ENCODE data around the gene CBLC. TPM values are rescaled to one million over a fixed set of nuclear protein-coding genes. Genes with fewer than 3 reads are reported as not detected.

CBLC gene
- total and polyA plus RNA-seq, 2 experiments from 2014 or later = 26.2 to 39.7 TPM

DNA sequence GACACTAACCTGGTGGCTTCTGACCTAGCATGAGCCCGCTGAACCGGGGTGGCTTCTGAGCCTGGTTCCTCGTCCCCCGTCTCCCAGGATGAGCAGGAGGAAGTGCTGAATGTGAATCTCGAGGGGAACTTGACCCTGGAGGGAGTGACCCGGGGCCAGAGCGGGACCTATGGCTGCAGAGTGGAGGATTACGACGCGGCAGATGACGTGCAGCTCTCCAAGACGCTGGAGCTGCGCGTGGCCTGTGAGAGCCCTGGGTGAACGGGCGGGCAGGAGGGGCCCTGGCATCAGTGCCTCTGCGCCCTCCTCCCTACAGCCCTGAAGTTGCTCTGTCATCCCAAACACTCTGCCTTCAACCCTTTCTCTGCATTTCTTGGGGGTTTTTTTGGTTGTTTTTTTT is 36.8 kb downstream of the CBLC start:
- H4K20me1 ChIP-seq (ENCODE audit: insufficient read depth, poor library complexity, severe bottlenecking) = no peaks in the 10 kb centered on the region
- no peaks in the 10 kb centered on the region for H3K9me3 ChIP-seq (ENCODE audit: low read depth)
- no peaks in the 10 kb centered on the region for H3K36me3 ChIP-seq (replicated peaks; ENCODE audit: insufficient read depth, low read depth)
- no peak for DNase-seq (ENCODE audit: low spot score)
- H3K9me2 ChIP-seq (replicated peaks; ENCODE audit: insufficient read depth) = no peaks in the 10 kb centered on the region
- H3K27ac ChIP-seq = no peak overlapping the region
- WGBS (ENCODE audit: low lambda C conversion rate, missing lambda C conversion rate) = 96% methylated on average over 17 of the region's 17 CpGs
- TF ChIP-seq EZH2phosphoT487 (IDR thresholded peaks at IDR 0.05; ENCODE audit: low read depth, severe bottlenecking, unreplicated experiment) (no peak), CTCF (IDR thresholded peaks at IDR 0.05; ENCODE audit: poor library complexity) (no peak), EZH2 (IDR thresholded peaks at IDR 0.05; ENCODE audit: borderline replicate concordance) (no peak)
- peaks cover 21% of the 10 kb centered on the region for H3K4me1 ChIP-seq (ENCODE audit: insufficient read depth)
- no peak overlapping the region for H3K4me3 ChIP-seq
- H3K27me3 ChIP-seq = no peaks in the 10 kb centered on the region
- H3K4me2 ChIP-seq = no peak overlapping the region
- peaks cover under 1% of the 10 kb centered on the region for H3K79me2 ChIP-seq
- no peak overlapping the region for H2AFZ ChIP-seq

GRCh38 chr19:44816301-44816700 is 38.6 kb downstream of the CBLC start:
- 94% methylated on average over 2 of the region's 2 CpGs for WGBS (ENCODE audit: low lambda C conversion rate, missing lambda C conversion rate)
- H3K36me3 ChIP-seq (replicated peaks; ENCODE audit: insufficient read depth, low read depth) = no peaks in the 10 kb centered on the region
- H3K4me1 ChIP-seq (ENCODE audit: insufficient read depth) = peaks cover 9% of the 10 kb centered on the region
- H3K9me2 ChIP-seq (replicated peaks; ENCODE audit: insufficient read depth) = no peaks in the 10 kb centered on the region
- no peaks in the 10 kb centered on the region for H3K9me3 ChIP-seq (ENCODE audit: low read depth)
- H2AFZ ChIP-seq = no peak overlapping the region
- H3K27ac ChIP-seq = no peak overlapping the region
- H3K79me2 ChIP-seq = no peaks in the 10 kb centered on the region
- H3K27me3 ChIP-seq = no peaks in the 10 kb centered on the region
- H4K20me1 ChIP-seq (ENCODE audit: insufficient read depth, poor library complexity, severe bottlenecking) = no peaks in the 10 kb centered on the region
- no peak overlapping the region for H3K4me2 ChIP-seq
- TF ChIP-seq CTCF (IDR thresholded peaks at IDR 0.05; ENCODE audit: poor library complexity) (no peak), EZH2phosphoT487 (IDR thresholded peaks at IDR 0.05; ENCODE audit: low read depth, severe bottlenecking, unreplicated experiment) (no peak), EZH2 (IDR thresholded peaks at IDR 0.05; ENCODE audit: borderline replicate concordance) (no peak)
- no peak overlapping the region for H3K4me3 ChIP-seq
- DNase-seq (ENCODE audit: low spot score) = no peak

DNA sequence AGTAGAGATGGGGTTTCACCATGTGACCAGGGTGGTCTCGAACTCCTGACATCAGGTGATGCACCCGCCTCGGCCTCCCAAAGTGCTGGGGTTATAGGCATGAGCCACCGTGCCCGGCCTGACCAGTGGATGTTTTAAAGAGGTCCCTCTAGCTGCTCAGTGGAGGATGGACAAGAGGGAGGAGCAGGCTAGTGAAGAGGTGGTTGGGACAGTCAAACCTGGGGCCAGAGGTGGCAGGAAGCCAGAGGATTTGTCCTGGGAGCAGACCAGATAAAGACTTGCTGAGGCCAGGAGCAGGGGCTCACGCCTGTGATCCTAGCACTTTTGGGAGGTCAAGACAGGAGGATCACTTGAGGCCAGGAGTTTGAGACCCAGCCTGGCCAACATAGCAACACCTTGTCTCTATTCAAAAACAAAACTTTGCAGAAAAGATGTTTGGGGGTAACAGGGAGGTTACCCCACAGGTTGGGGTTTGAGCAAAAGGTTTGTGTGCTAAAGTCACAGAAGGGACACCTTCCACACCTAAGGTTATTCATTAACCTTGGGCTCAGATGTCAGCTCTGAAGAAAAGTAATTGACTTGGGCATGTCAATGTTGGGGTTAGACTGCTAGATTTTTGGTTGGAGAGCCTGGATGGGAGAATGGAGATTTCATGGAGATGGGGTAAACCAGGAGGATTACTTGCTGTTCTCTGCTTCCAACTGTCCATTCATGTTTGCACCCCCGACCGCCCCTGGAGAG is 40.2 kb downstream of the CBLC start:
- 87% methylated on average over 8 of the region's 8 CpGs for WGBS (ENCODE audit: low lambda C conversion rate, missing lambda C conversion rate)
- no peak for TF ChIP-seq EZH2 (IDR thresholded peaks at IDR 0.05; ENCODE audit: borderline replicate concordance)
- H4K20me1 ChIP-seq (ENCODE audit: insufficient read depth, poor library complexity, severe bottlenecking) = no peaks in the 10 kb centered on the region
- H3K36me3 ChIP-seq (replicated peaks; ENCODE audit: insufficient read depth, low read depth) = no peaks in the 10 kb centered on the region
- H3K4me1 ChIP-seq (ENCODE audit: insufficient read depth) = peaks cover 4% of the 10 kb centered on the region
- no peak overlapping the region for H3K4me2 ChIP-seq
- H3K27me3 ChIP-seq = no peaks in the 10 kb centered on the region
- H2AFZ ChIP-seq = no peak overlapping the region
- DNase-seq (ENCODE audit: low spot score) = no peak
- H3K9me3 ChIP-seq (ENCODE audit: low read depth) = no peaks in the 10 kb centered on the region
- H3K4me3 ChIP-seq = no peak overlapping the region
- no peaks in the 10 kb centered on the region for H3K79me2 ChIP-seq
- no peaks in the 10 kb centered on the region for H3K9me2 ChIP-seq (replicated peaks; ENCODE audit: insufficient read depth)
- H3K27ac ChIP-seq = no peak overlapping the region

- no peak for TF ChIP-seq CTCF (IDR thresholded peaks at IDR 0.05; ENCODE audit: poor library complexity)
- TF ChIP-seq EZH2 (IDR thresholded peaks at IDR 0.05; ENCODE audit: borderline replicate concordance) = no peak
- no peak for TF ChIP-seq EZH2phosphoT487 (IDR thresholded peaks at IDR 0.05; ENCODE audit: low read depth, severe bottlenecking, unreplicated experiment)
- H3K79me2 ChIP-seq = no peaks in the 10 kb centered on the region
- no peaks in the 10 kb centered on the region for H3K36me3 ChIP-seq (replicated peaks; ENCODE audit: insufficient read depth, low read depth)
- peaks cover 4% of the 10 kb centered on the region for H3K4me1 ChIP-seq (ENCODE audit: insufficient read depth)
- no peak overlapping the region for H2AFZ ChIP-seq
- H3K9me2 ChIP-seq (replicated peaks; ENCODE audit: insufficient read depth) = no peaks in the 10 kb centered on the region
- no peak overlapping the region for H3K4me3 ChIP-seq
- DNase-seq (ENCODE audit: low spot score) = no peak
- no peaks in the 10 kb centered on the region for H3K27me3 ChIP-seq
- no peaks in the 10 kb centered on the region for H3K9me3 ChIP-seq (ENCODE audit: low read depth)
- H3K4me2 ChIP-seq = no peak overlapping the region
- H3K27ac ChIP-seq = no peak overlapping the region
- H4K20me1 ChIP-seq (ENCODE audit: insufficient read depth, poor library complexity, severe bottlenecking) = no peaks in the 10 kb centered on the region
- WGBS (ENCODE audit: low lambda C conversion rate, missing lambda C conversion rate) = 90% methylated on average over 20 of the region's 20 CpGs
Observed at GRCh38 chr19:44818466-44819031, 40.9 kb downstream of the CBLC start.

Data from hepatocyte (in vitro differentiated cells).